K562 (cell line): ENCODE data around the gene CDKN1C. TPM values are rescaled to one million over a fixed set of nuclear protein-coding genes. Genes with fewer than 3 reads are reported as not detected.

Source experiments
- ARID2 ChIP-seq: fragments of 450-650 bp; IDR thresholded peaks from 2 replicates; pipeline ENCODE4 v1.6.1; 2017; ENCODE audit warnings: antibody characterized with exemption, mild to moderate bottlenecking
- ARID3B ChIP-seq: fragments of 250-450 bp; sonication (Bioruptor Pico); IDR thresholded peaks from 2 replicates; pipeline ENCODE4 v1.4.0; 2020; ENCODE audit warnings: borderline replicate concordance
- BRCA1 ChIP-seq, 2 experiments: fragments of 450-650 bp in 1 of 2; sonication (generic) in 1 of 2; formaldehyde crosslinking in 1 of 2; IDR thresholded peaks; 2 replicates each; pipeline versions ENCODE4 v1.5.0 to v1.6.1; 2017 to 2020; ENCODE audit warnings: mild to moderate bottlenecking in 1 of 2, missing genetic modification reagents in 1 of 2
- DIDO1 ChIP-seq: fragments of 450-650 bp; IDR thresholded peaks from 2 replicates; pipeline ENCODE4 v1.6.1; 2016; ENCODE audit warnings: low read depth, missing biosample characterization, missing genetic modification characterization
- HSF4 ChIP-seq: fragments of 250-450 bp; sonication (Bioruptor Pico); IDR thresholded peaks from 2 replicates; pipeline ENCODE4 v2.1.2; 2022; ENCODE audit warnings: mild to moderate bottlenecking, moderate library complexity, borderline replicate concordance
- MLLT1 ChIP-seq, 2 experiments: fragments of 450-650 bp; IDR thresholded peaks; 2 replicates each; pipeline ENCODE4 v1.6.1; 2016
- MTA2 ChIP-seq: fragments of 450-650 bp; IDR thresholded peaks from 2 replicates; pipeline ENCODE4 v1.6.1; 2016; ENCODE audit warnings: low read depth
- MYC ChIP-seq, 2 experiments: fragments of 250-450 bp in 1 of 2; sonication (Bioruptor Pico) in 1 of 2; IDR thresholded peaks; 2 replicates each; pipeline versions ENCODE4 v1.5.1 to v1.6.1; 2012 to 2021; ENCODE audit warnings: low read depth in 2 of 2, borderline replicate concordance in 1 of 2, improper control_type of control experiment in 1 of 2, low read length in 1 of 2, mild to moderate bottlenecking in 1 of 2, moderate library complexity in 1 of 2
- NRF1 ChIP-seq, 2 experiments: fragments of 450-650 bp; IDR thresholded peaks in 1 of 2; conservative IDR thresholded peaks in 1 of 2; 2 replicates each; pipeline ENCODE4 v1.6.1; 2014; ENCODE audit warnings: mild to moderate bottlenecking in 2 of 2
- SREBF2 ChIP-seq: sonication (generic); formaldehyde crosslinking; IDR thresholded peaks from 2 replicates; pipeline ENCODE4 v1.4.0; 2020; ENCODE audit warnings: mild to moderate bottlenecking, missing genetic modification reagents
- ZBTB26 ChIP-seq: fragments of 450-650 bp; formaldehyde crosslinking; IDR thresholded peaks from 2 replicates; pipeline ENCODE4 v1.4.0; 2022; ENCODE audit warnings: missing genetic modification characterization
- ZNF224 ChIP-seq: sonication (generic); formaldehyde crosslinking; IDR thresholded peaks from 2 replicates; pipeline ENCODE4 v1.8.0; 2022; ENCODE audit warnings: mild to moderate bottlenecking, missing genetic modification reagents
- ZNF311 ChIP-seq: fragments of 250-450 bp; sonication (Bioruptor Pico); IDR thresholded peaks from 2 replicates; pipeline ENCODE4 v1.4.0; 2020; ENCODE audit warnings: mild to moderate bottlenecking, moderate library complexity
- ZNF398 ChIP-seq: fragments of 250-450 bp; sonication (Bioruptor Pico); IDR thresholded peaks from 2 replicates; pipeline ENCODE4 v1.8.0; 2021; ENCODE audit warnings: moderate library complexity, mild to moderate bottlenecking, inconsistent platforms
- ZNF408 ChIP-seq: fragments of 250-450 bp; sonication (Bioruptor Pico); IDR thresholded peaks from 2 replicates; pipeline ENCODE4 v1.4.0; 2020; ENCODE audit warnings: low read depth, mild to moderate bottlenecking, moderate library complexity
- polyA plus RNA-seq, 8 experiments: library from polyadenylated mRNA; depleted of rRNA in 4 of 8; stranded (reverse) in 5 of 8; unstranded in 3 of 8; fragments of >200 nt; fragmentation: Nextera tagmentation in 2 of 8; fragmentation: Illumina TruSeq in 1 of 8; extraction: Ambion mirVana in 2 of 8; extraction: Trizol in 1 of 8; gene quantifications; 2 replicates each; pipeline versions ENCODE4 v1.2.1 to v1.2.3, GENCODE V29; 2011 to 2014; ENCODE audit warnings: inconsistent platforms in 1 of 8, missing spikeins in 1 of 8
- total RNA-seq, 7 experiments: library from RNA; depleted of rRNA in 6 of 7; stranded (reverse); fragments of >200 nt in 6 of 7; fragmentation: Illumina TruSeq in 2 of 7; extraction: Trizol in 2 of 7; gene quantifications; 2 replicates each; pipeline versions ENCODE4 v1.2.1 to v1.2.3, GENCODE V29; 2011 to 2021; ENCODE audit warnings: low replicate concordance in 1 of 7
- TF ChIP-seq, protein P1 (sequence below): fragments of 250-450 bp; sonication (Bioruptor Pico); IDR thresholded peaks from 2 replicates; pipeline ENCODE4 v1.8.0; 2022; ENCODE audit warnings: moderate library complexity, mild to moderate bottlenecking, inconsistent platforms
- TF ChIP-seq, protein P2 (sequence below), 3 experiments: fragments of 200-800 bp in 1 of 3; sonication (Bioruptor generic) in 1 of 3; sonication (generic) in 1 of 3; formaldehyde crosslinking in 1 of 3; IDR thresholded peaks; 2 replicates each; pipeline versions ENCODE4 v1.6.1 to v1.8.0; 2016 to 2022; ENCODE audit warnings: mild to moderate bottlenecking in 2 of 3, missing compliant biosample characterization in 2 of 3, missing genetic modification characterization in 2 of 3, missing genetic modification reagents in 1 of 3

Gene CDKN1C
- total and polyA plus RNA-seq, 9 of the 15 experiments (the other 6 are each of a cell fraction or from before 2014, with no cell fraction given), result 2.8 to 21.1 (median 9.3) TPM

GRCh38 chr11:2898366-2899079, 12.9 kb upstream of the CDKN1C start (continued):
- TF ChIP-seq ZNF398, result no peak
- no peak for TF ChIP-seq SREBF2 (CRISPR knock-in tag)
- no peak for TF ChIP-seq HSF4 (CRISPR knock-in tag)
- TF ChIP-seq, protein P1, sequence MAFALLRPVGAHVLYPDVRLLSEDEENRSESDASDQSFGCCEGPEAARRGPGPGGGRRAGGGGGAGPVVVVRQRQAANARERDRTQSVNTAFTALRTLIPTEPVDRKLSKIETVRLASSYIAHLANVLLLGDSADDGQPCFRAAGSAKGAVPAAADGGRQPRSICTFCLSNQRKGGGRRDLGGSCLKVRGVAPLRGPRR, result no peak
- TF ChIP-seq MTA2, result no peak
- TF ChIP-seq ZNF224, result 0 out of 2 replicates have a peak, but pooled peaks have one; percentile 33
- peak; percentile 93 for TF ChIP-seq ZNF311 (CRISPR knock-in tag)
- TF ChIP-seq, protein P2, sequence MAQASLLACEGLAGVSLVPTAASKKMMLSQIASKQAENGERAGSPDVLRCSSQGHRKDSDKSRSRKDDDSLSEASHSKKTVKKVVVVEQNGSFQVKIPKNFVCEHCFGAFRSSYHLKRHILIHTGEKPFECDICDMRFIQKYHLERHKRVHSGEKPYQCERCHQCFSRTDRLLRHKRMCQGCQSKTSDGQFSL (CRISPR knock-in tag; IDR thresholded peaks at IDR 0.05), result peak; percentile 63; the same call in 1 of the 2 replicates
- TF ChIP-seq, protein P2 (tag; IDR thresholded peaks at IDR 0.05), result no peak
- no peak for TF ChIP-seq MLLT1 (IDR thresholded peaks at IDR 0.05)
- no peak for TF ChIP-seq ZNF408 (CRISPR knock-in tag)
- TF ChIP-seq ARID3B, result no peak
- no peak for TF ChIP-seq ZBTB26 (CRISPR knock-in tag)
- no peak for TF ChIP-seq ARID2
- TF ChIP-seq BRCA1 (IDR thresholded peaks at IDR 0.05), result no peak
- no peak for TF ChIP-seq BRCA1 (CRISPR knock-in tag; IDR thresholded peaks at IDR 0.05)
- TF ChIP-seq MYC (IDR thresholded peaks at IDR 0.05; ENCODE audit: low read depth, low read length), result peak; percentile 74
- TF ChIP-seq MYC (CRISPR knock-in tag; IDR thresholded peaks at IDR 0.05; ENCODE audit: borderline replicate concordance, low read depth), result peak; percentile 46; the same call in 1 of the 2 replicates
- TF ChIP-seq NRF1 (conservative IDR thresholded peaks at IDR 0.05 in 1 of 2, IDR thresholded peaks at IDR 0.05 in 1 of 2), result peak; percentile 42 to 52; a peak in 3 of 4 replicates
- TF ChIP-seq DIDO1 (tag), result no peak
